ENCODE measurements around the gene PCBD1. TPM values are rescaled to one million over a fixed set of nuclear protein-coding genes. Genes with fewer than 3 reads are reported as not detected.
A peak's percentile ranks its signal among the peaks of the same experiment; 100 is the strongest.

PCBD1 gene
- total and polyA plus RNA-seq, 7 experiments from 2014 or later, result 4.5 to 29.8 (median 7.8) TPM

GRCh38 chr10:70893227-70894006 lies 5.1 kb upstream of the PCBD1 start:
- ATAC-seq (no peak), DNase-seq (no peak)
- no peaks in the 10 kb centered on the region for H3K36me3 Mint-ChIP-seq
- Histone ChIP-seq H3K27ac (ENCODE audit: low read depth, low read length) (no peak overlapping the region), H3K27me3 (ENCODE audit: control insufficient read depth in 2 of 2, insufficient read depth in 2 of 2, low read length in 2 of 2) (no peaks in the 10 kb centered on the region), H3K4me3 (ENCODE audit: low read length) (no peak overlapping the region), H3K4me1 (ENCODE audit: control insufficient read depth in 2 of 2, insufficient read depth in 2 of 2, low read length in 2 of 2) (peaks cover 0 to 5% of the 10 kb centered on the region in 2 donors), H3K9me3 (ENCODE audit: control insufficient read depth in 2 of 3, low read length in 3 of 3) (no peaks in the 10 kb centered on the region), H3K36me3 (ENCODE audit: control insufficient read depth in 2 of 3, insufficient read depth in 3 of 3, low read length in 3 of 3) (no peaks in the 10 kb centered on the region)
- ChIA-PET CTCF (no interaction called here), POLR2A (no interaction called here)
- no peak overlapping the region for H3K4me3 Mint-ChIP-seq
- H3K9me3 Mint-ChIP-seq, result no peaks in the 10 kb centered on the region
- intact Hi-C loops (cut with micrococcal nuclease), result no loop called here
- H3K4me1 Mint-ChIP-seq, result peaks cover 0 to 15% (median 8%) of the 10 kb centered on the region in 7 donors
- no peak overlapping the region for H3K27ac Mint-ChIP-seq
- no peaks in the 10 kb centered on the region for H3K27me3 Mint-ChIP-seq

GRCh38 chr10:70892631-70893030 lies 4.3 kb upstream of the PCBD1 start:
- H3K9me3 ChIP-seq (ENCODE audit: control insufficient read depth in 2 of 3, low read length in 3 of 3), result no peaks in the 10 kb centered on the region
- DNase-seq (no peak), ATAC-seq (no peak)
- H3K36me3 ChIP-seq (ENCODE audit: control insufficient read depth in 2 of 3, insufficient read depth in 3 of 3, low read length in 3 of 3), result peaks cover 0 to 6% (median 0%) of the 10 kb centered on the region in 3 experiments
- H3K4me1 ChIP-seq (ENCODE audit: control insufficient read depth in 2 of 2, insufficient read depth in 2 of 2, low read length in 2 of 2), result peaks cover under 1 to 5% of the 10 kb centered on the region in 2 donors
- H3K4me1 Mint-ChIP-seq, result peaks cover 0 to 16% (median 9%) of the 10 kb centered on the region in 7 donors
- no peak overlapping the region for H3K4me3 Mint-ChIP-seq
- H3K4me3 ChIP-seq (ENCODE audit: low read length), result no peak overlapping the region
- intact Hi-C loops (cut with micrococcal nuclease), result no loop called here
- no peak overlapping the region for H3K27ac Mint-ChIP-seq
- ChIA-PET POLR2A (no interaction called here), CTCF (no interaction called here)
- H3K36me3 Mint-ChIP-seq, result no peaks in the 10 kb centered on the region
- H3K27me3 ChIP-seq (ENCODE audit: control insufficient read depth in 2 of 2, insufficient read depth in 2 of 2, low read length in 2 of 2), result no peaks in the 10 kb centered on the region
- H3K9me3 Mint-ChIP-seq, result no peaks in the 10 kb centered on the region
- H3K27ac ChIP-seq (ENCODE audit: low read depth, low read length), result no peak overlapping the region
- H3K27me3 Mint-ChIP-seq, result no peaks in the 10 kb centered on the region

- H3K27me3 ChIP-seq (ENCODE audit: control insufficient read depth in 2 of 2, insufficient read depth in 2 of 2, low read length in 2 of 2), result no peaks in the 10 kb centered on the region
- H3K9me3 ChIP-seq (ENCODE audit: control insufficient read depth in 2 of 3, low read length in 3 of 3), result no peaks in the 10 kb centered on the region
- no peak for ATAC-seq
- Mint-ChIP-seq H3K36me3 (no peaks in the 10 kb centered on the region), H3K4me1 (peaks cover 0 to 22% (median 10%) of the 10 kb centered on the region in 7 donors), H3K27ac (no peak overlapping the region), H3K27me3 (no peaks in the 10 kb centered on the region), H3K4me3 (no peak overlapping the region), H3K9me3 (no peaks in the 10 kb centered on the region)
- ChIA-PET CTCF (no interaction called here), POLR2A (no interaction called here)
- peaks cover 4 to 10% of the 10 kb centered on the region in 2 donors for H3K4me1 ChIP-seq (ENCODE audit: control insufficient read depth in 2 of 2, insufficient read depth in 2 of 2, low read length in 2 of 2)
- no peak for DNase-seq
- intact Hi-C loops (cut with micrococcal nuclease), result no loop called here
- no peak overlapping the region for H3K4me3 ChIP-seq (ENCODE audit: low read length)
- peaks cover 0 to 7% (median 0%) of the 10 kb centered on the region in 3 experiments for H3K36me3 ChIP-seq (ENCODE audit: control insufficient read depth in 2 of 3, insufficient read depth in 3 of 3, low read length in 3 of 3)
- no peak overlapping the region for H3K27ac ChIP-seq (ENCODE audit: low read depth, low read length)
Observed at GRCh38 chr10:70891627-70892026, 3.3 kb upstream of the PCBD1 start.

- ChIA-PET CTCF (interaction anchor here (1.6 kb wide), 1 partner anchor 10 kb away, joined by 3 read pairs; no protein-coding TSS in a partner anchor), POLR2A (interaction anchor here (0.6 kb wide), 1 partner anchor 24 kb away, joined by 3 read pairs; no protein-coding TSS in a partner anchor)
- peaks cover 0 to 28% (median 10%) of the 10 kb centered on the region in 7 donors for H3K4me1 Mint-ChIP-seq
- H3K4me3 Mint-ChIP-seq, result peak overlapping the region in 1 of 10 donors; percentile 42
- no peak for DNase-seq
- no peaks in the 10 kb centered on the region for H3K36me3 Mint-ChIP-seq
- no peak overlapping the region for H3K4me3 ChIP-seq (ENCODE audit: low read length)
- H3K9me3 Mint-ChIP-seq, result no peaks in the 10 kb centered on the region
- no peak for ATAC-seq
- H3K36me3 ChIP-seq (ENCODE audit: control insufficient read depth in 2 of 3, insufficient read depth in 3 of 3, low read length in 3 of 3), result peaks cover 0 to 7% (median 0%) of the 10 kb centered on the region in 3 experiments
- no peaks in the 10 kb centered on the region for H3K27me3 ChIP-seq (ENCODE audit: control insufficient read depth in 2 of 2, insufficient read depth in 2 of 2, low read length in 2 of 2)
- H3K27ac Mint-ChIP-seq, result no peak overlapping the region
- H3K27me3 Mint-ChIP-seq, result no peaks in the 10 kb centered on the region
- intact Hi-C loops (cut with micrococcal nuclease), result no loop called here
- no peak overlapping the region for H3K27ac ChIP-seq (ENCODE audit: low read depth, low read length)
- peaks cover 4 to 10% of the 10 kb centered on the region in 2 donors for H3K4me1 ChIP-seq (ENCODE audit: control insufficient read depth in 2 of 2, insufficient read depth in 2 of 2, low read length in 2 of 2)
- no peaks in the 10 kb centered on the region for H3K9me3 ChIP-seq (ENCODE audit: control insufficient read depth in 2 of 3, low read length in 3 of 3)
Observed at GRCh38 chr10:70890917-70891431, 2.6 kb upstream of the PCBD1 start.

- intact Hi-C loops (cut with micrococcal nuclease), result loop anchor here (2.0 to 10.0 kb wide), 4 partner anchors 74 to 797 kb away; partner anchors contain the start of genes PPA1 (in 2 of the 2), EIF4EBP2 (in 1 of the 2) and SGPL1 (in 1 of the 2)
- Mint-ChIP-seq H3K9me3 (no peaks in the 10 kb centered on the region), H3K27ac (peak overlapping the region in 5 of 9 donors; percentile 14 to 86 (median 78)), H3K27me3 (no peaks in the 10 kb centered on the region), H3K4me1 (peaks cover 0 to 28% (median 10%) of the 10 kb centered on the region in 7 donors), H3K36me3 (peaks cover 0 to 4% (median 3%) of the 10 kb centered on the region in 5 donors), H3K4me3 (peak overlapping the region; percentile 42 to 89 (median 88))
- POLR2A ChIA-PET, result no interaction called here
- ATAC-seq (no peak), DNase-seq (no peak)
- no peak overlapping the region for H3K27ac ChIP-seq (ENCODE audit: low read depth, low read length)
- peaks cover 4 to 10% of the 10 kb centered on the region in 2 donors for H3K4me1 ChIP-seq (ENCODE audit: control insufficient read depth in 2 of 2, insufficient read depth in 2 of 2, low read length in 2 of 2)
- H3K36me3 ChIP-seq (ENCODE audit: control insufficient read depth in 2 of 3, insufficient read depth in 3 of 3, low read length in 3 of 3), result peaks cover 0 to 7% (median 0%) of the 10 kb centered on the region in 3 experiments
- H3K27me3 ChIP-seq (ENCODE audit: control insufficient read depth in 2 of 2, insufficient read depth in 2 of 2, low read length in 2 of 2), result no peaks in the 10 kb centered on the region
- no peaks in the 10 kb centered on the region for H3K9me3 ChIP-seq (ENCODE audit: control insufficient read depth in 2 of 3, low read length in 3 of 3)
- H3K4me3 ChIP-seq (ENCODE audit: low read length), result no peak overlapping the region
- CTCF ChIA-PET, result interaction anchor here (0.7 to 2.0 kb wide), 3 partner anchors 9 to 1001 kb away, joined by 3 to 6 read pairs (median 4); no protein-coding TSS in a partner anchor
Observed at GRCh38 chr10:70889291-70889690, 926 bp upstream of the PCBD1 start.

GRCh38 chr10:70886921-70887665 lies 1.3 kb downstream of the PCBD1 start:
- Histone ChIP-seq H3K36me3 (ENCODE audit: control insufficient read depth in 2 of 3, insufficient read depth in 3 of 3, low read length in 3 of 3) (peaks cover 0 to 7% (median 0%) of the 10 kb centered on the region in 3 experiments), H3K27ac (ENCODE audit: low read depth, low read length) (peak overlapping the region; percentile 74), H3K4me3 (ENCODE audit: low read length) (peak overlapping the region; percentile 73), H3K4me1 (ENCODE audit: control insufficient read depth in 2 of 2, insufficient read depth in 2 of 2, low read length in 2 of 2) (peaks cover 4 to 10% of the 10 kb centered on the region in 2 donors), H3K9me3 (ENCODE audit: control insufficient read depth in 2 of 3, low read length in 3 of 3) (no peaks in the 10 kb centered on the region), H3K27me3 (ENCODE audit: control insufficient read depth in 2 of 2, insufficient read depth in 2 of 2, low read length in 2 of 2) (no peaks in the 10 kb centered on the region)
- H3K4me1 Mint-ChIP-seq, result peaks cover 0 to 24% (median 8%) of the 10 kb centered on the region in 7 donors
- ATAC-seq (no peak), DNase-seq (no peak)
- ChIA-PET POLR2A (no interaction called here), CTCF (interaction anchor here (0.6 to 2.0 kb wide), 3 partner anchors 9 to 345 kb away, joined by 3 to 6 read pairs (median 5); no protein-coding TSS in a partner anchor)
- H3K27me3 Mint-ChIP-seq, result no peaks in the 10 kb centered on the region
- peaks cover 0 to 11% (median 3%) of the 10 kb centered on the region in 5 donors for H3K36me3 Mint-ChIP-seq
- intact Hi-C loops (cut with micrococcal nuclease), result loop anchor here (5.0 to 10.0 kb wide), 3 partner anchors 482 to 795 kb away; partner anchors contain the start of genes PPA1 (in 2 of the 2) and EIF4EBP2 (in 1 of the 2)
- H3K27ac Mint-ChIP-seq, result peak overlapping the region; percentile 43 to 86 (median 61)
- peak overlapping the region; percentile 74 to 88 (median 84) for H3K4me3 Mint-ChIP-seq
- no peaks in the 10 kb centered on the region for H3K9me3 Mint-ChIP-seq

Measured in naive thymus-derived CD4-positive, alpha-beta T cell (primary cell).